ENCODE data around the gene TMEM30A. TPM values are rescaled to one million over a fixed set of nuclear protein-coding genes. Genes with fewer than 3 reads are reported as not detected.
A peak's percentile ranks its signal among the peaks of the same experiment; 100 is the strongest.

The TMEM30A gene
- total RNA-seq, 1 donor from 2014 or later = 282 TPM

DNA sequence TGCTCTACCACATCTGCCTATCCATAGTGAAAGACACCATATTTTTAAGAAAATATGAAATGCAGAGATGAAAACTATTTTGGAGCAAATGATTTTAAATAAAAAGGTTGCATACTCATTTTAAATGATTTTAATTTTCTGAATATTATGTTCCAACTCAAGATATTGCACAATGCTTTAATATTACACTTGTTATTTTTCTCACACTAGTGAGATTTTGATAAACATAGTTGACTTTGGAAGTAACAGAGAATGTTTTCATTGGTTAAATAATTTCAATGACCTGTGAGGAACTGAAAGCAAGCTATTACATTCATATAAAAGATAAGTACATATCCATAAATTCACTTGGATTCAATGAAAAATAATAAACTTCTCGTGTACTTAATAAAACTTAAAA, 7.2 kb upstream of the TMEM30A start:
- DNase-seq = no peak

DNA sequence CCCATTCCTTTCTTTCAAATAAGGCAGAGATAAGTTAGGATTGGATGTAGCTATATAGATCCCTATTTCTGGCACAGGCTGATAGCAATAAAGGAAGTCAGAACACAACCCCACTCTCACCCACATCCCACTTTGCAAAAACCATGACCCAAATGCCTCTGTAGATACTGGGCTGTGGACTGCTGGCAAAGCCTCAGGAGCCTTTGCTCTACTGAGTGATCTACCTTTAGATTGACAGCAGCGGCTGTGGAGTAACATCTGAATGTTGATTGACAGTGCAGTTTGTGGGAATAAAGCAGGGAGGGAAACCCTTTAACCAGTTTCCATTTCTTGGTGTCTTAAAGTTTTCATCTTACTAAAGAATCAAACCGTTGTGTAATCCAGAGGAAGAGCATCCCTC, 6.7 kb upstream of the TMEM30A start:
- DNase-seq = no peak

DNA sequence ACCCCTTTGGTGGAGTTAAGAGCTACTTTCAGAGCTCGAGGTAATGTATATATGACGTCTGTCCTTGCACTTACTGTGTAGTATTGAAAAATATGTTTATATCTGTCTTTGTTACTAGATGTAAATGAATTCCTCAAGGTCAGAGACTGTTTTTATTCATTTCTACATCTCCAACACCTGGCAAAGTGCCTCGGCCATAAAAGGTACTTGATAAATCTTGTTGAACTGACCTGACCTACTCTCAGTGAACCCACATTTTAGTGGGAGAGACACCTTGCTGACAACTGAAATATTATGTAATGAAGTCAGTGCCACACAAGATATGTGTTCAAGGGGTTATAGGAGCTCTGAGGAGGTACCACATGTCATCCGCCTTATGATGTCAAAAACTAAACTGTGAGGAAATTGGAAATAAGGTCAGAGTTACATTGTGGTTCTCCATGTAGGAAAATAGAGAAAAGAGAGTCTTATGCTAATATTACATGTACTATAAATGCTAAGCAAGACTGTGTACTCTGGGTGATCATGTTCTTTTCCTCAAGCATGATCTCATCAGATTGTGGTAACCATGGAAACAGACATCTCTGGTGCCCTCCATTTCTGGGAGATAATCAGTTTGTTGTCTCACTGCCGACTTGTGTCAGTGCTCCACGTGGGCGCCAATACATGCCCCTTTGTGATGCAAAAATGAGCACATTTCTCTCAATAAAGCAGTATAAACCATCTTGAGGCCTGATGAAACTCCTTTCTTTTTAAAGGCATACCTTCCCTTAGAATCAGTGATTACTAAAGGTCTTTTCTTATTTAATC, 5.7 kb upstream of the TMEM30A start:
- no peak for DNase-seq

DNA sequence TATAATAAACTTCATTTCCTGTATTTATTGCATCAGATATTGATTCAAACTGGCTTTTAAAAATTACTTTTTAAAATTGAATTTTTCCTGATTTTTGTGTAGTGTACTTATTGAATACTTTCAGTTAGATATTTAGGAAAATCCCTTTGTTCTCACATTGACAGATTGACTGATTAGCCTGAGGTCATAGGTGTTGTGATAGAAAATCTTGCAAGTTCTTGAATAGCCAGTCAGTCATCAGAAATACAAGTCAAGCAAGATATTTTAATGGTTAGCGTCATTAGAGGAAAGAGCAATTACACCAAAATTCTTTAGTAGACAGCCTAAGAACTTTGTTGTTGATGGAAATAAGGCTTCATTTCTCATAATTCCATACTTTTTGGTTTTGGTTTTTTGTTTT, 3.4 kb upstream of the TMEM30A start:
- DNase-seq = no peak

DNA sequence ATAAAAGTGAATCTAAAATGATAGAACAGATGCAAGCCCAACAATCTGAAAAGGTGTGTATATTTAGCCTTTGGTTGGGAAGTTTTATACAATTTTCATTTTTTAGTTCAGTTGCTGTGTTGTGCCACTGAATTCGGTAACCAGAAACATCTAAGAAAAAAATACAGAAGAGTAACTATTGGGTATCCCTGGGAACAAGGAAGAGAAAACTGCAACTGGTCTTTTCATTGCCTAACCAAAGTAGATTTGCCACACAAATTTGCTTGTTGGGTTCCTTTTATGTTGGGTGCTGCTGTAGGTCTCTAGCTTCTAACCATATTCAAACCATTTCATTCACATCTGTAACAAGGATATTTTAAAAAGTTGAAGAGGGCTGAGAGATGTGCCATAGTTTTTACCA, 2.8 kb upstream of the TMEM30A start:
- DNase-seq = no peak

DNA sequence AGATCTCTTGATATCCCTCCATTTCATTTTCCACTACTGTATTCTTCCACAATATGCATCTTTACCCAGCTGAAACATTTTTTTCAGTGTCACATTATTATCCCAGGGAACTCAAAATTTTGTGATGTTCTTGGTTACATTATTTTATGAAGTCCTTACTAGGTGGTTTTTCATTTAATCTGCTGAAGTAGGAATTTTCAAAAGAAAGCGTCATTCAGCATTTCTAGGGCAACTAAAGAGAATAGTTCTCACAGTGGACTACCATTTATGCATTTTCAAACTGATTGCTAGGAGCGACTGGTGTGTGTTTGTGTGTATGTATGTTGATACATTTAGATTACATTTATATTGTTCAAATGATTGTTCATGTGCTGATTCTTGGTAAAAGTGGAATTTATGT, 2.4 kb upstream of the TMEM30A start:
- DNase-seq = no peak

DNA sequence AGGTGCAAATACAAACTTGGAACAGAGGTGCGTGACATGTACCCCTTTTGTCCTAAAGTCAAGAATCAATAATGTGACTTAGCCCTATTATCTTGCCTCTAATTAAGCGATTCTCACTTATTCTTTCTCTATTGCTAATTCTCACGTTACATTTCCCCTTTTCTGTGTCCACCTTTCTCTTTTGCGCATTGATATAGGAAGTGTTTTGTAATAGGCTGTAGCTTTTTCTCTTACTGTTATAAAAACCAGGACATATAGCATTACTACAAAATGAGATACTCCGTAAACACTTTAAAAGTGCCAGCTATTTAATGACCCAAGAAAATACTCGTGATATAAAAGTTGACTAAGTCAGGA, 669 bp upstream of the TMEM30A start:
- no peak for DNase-seq

DNA sequence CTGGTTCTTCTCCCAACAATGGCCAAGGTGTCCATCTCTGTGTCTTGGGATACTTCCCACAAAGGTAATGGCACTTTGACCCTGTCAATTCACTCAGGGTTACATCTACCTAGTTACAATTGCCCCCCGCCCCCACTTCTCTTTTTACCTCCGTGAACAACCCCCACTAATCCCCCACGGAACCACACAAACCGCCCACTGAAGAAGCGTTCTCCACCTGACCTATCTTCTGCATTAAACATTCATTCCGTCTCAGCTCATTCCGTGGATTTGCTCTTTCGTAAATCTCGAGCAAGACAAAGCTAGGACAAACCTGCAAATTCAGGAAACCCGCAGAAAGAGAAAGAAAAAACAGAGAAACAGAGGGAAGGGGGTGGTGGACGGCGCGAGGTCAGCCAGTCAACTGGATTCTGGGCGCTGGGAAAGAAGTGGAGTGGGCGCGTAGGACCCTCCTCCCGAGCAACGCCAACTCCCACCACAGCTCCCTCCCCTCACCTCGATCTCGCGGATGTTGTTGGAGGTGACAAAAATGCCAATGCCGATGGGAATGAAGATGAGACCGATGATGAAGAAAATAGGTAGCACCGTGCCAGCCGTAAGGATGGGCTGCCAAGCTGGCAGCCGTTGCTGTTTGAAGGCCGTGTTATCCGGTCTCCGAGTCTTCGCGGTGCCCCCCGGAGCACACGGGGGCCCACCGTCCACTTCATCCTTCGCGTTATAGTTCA, 523 bp downstream of the TMEM30A start:
- peak; percentile 58 for DNase-seq

DNA sequence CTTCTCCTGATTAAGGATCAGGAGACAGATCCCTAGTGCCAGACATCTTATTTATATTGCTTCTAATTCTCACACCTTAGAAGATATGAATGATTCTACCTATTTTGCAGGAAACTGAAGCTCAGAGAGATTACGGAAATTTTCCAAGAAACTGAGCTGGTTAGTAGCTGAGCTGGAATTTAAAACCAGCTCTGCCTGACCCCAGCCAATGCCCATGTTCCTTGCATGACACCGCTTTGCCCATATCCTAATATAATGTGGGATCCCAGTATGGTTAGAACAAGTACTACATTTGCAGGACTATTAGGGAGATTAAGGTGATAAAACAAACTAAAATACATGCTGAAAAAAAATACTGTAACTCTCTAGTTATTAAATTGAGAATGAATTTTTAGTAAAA, 1.9 kb downstream of the TMEM30A start:
- DNase-seq = peak; percentile 32

DNA sequence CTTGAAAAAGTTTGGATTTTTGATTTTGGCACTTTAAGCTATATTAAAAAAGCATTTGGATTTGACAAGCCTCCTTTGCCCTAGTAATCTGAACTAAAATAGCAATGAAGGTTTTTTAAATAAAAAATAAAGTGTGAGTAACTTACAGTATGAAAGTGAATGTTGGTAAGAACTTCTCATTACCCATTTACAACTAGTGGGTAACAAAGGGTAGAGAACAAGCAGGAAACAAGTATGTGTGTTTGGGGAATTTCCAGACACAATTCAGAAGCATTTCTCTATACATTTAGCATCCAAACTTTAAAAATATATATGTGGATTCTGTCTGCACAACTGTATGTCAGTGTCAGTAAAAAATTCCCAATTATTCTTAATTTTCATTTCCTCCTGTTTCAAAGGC, 2.9 kb downstream of the TMEM30A start:
- peak; percentile 38 for DNase-seq

DNA sequence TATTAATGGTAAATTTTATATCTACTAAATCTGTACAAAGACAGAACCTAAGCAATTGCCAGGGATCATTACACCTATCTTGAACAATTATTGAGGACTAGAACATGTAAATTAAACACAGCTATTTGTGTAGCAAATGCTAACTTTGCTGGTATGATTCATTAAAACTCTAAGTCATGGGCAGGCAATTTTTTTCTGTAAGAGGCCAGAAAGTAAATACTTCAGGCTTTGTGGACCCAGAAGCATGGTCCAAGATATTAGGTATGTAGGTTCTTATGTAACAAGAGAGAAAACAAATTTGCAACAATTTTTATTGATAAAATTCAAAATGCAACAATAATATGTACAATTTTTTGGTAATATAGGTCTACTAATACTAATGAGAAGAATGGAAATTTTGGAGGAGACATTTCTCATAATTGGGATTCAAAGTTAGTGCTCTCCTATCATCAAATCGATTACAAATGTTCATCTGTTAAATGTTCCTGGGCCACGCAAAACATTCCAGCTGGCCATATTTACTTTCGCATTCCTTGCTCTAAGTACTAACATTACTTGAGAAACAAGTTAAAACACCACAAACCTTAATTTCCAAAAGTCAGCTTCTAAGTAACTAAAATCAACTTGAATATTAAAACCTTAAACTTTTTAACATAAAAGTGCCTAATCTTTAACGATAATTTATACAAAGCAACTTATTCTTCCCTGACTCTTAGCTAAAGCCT, 4.3 kb downstream of the TMEM30A start:
- DNase-seq = no peak

DNA sequence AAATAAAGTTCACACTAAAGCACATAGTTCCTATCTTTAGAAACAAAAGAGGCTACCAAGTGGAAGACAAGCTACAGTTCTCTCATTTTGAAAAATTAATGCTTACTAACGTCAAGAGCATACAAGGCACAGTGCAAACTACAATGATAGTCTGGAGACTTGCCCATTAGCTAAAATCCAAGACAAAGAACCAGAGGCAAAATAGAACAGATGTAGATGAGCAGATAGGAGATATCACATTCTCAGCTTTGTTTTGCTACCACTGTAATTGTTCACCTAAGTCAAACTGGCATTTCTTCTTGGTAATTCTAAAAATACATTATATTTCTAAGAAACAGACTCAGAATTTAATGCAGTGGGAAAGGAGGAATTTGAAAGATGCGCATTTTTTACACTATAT, 5.2 kb downstream of the TMEM30A start:
- DNase-seq = peak; percentile 52

DNA sequence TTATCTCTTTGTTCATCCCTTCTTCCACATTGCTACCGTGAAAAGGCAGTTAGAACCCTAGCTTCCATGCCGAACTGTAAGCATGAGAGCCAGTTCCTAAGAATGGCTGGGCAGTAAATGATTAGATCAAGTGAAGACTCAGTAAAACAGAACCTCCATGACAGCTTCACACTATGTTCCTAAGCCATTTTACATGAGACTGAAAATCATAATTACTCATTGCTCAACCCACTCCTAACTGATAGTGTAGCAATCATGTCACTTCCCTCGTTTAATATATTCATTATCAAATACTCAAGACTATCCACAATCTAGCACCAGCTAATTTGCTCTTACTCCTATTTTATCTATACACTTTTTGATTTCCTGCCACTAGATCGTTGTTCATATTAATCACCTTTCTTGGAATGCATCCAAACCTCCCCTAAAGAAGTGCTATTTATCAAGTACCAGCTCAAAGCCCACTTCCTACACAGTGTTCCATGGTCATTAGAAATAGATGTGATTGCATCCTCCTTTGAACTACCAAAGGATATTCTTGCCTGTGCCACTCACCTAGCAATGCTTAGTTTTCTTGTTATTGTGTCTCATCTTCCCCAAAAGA, 6.0 kb downstream of the TMEM30A start:
- peak; percentile 34 for DNase-seq

DNA sequence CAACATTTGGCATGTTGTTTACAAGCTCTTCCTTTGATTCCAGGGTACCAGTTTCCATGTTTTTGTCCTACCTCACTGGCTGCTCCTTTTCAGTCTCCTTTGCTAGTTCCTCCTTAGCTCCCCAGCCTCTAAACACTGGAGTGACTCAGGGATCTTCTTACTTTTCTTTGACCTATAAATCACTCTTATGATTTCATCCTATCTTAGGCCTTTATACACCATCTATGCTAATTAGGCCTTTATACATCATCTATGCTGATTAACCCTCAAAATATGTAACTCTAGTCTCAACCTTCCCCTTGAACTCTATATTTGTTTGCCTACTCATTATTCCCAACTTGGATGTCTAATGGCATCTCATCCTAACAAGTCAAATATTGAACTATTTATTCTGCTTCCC, 9.5 kb downstream of the TMEM30A start:
- no peak for DNase-seq

DNA sequence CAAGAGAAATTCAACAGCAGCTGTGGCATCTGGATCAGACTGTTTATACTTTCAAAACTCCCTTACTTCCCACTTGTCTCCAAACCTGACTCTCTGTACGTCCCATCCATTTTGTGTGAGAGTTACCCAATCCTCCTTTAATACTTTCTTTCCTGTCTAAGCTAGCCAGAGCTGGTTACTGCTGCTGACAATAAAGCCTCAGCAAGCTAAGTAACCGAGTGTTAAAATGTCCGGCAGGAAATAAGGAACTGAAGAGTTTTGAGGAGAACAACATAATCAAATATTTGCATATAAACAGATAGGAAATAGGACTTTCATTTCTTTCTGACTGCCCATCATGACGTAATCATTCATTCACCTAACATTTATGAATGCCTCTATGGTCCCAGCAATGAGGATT, 11.6 kb downstream of the TMEM30A start:
- DNase-seq = no peak

DNA sequence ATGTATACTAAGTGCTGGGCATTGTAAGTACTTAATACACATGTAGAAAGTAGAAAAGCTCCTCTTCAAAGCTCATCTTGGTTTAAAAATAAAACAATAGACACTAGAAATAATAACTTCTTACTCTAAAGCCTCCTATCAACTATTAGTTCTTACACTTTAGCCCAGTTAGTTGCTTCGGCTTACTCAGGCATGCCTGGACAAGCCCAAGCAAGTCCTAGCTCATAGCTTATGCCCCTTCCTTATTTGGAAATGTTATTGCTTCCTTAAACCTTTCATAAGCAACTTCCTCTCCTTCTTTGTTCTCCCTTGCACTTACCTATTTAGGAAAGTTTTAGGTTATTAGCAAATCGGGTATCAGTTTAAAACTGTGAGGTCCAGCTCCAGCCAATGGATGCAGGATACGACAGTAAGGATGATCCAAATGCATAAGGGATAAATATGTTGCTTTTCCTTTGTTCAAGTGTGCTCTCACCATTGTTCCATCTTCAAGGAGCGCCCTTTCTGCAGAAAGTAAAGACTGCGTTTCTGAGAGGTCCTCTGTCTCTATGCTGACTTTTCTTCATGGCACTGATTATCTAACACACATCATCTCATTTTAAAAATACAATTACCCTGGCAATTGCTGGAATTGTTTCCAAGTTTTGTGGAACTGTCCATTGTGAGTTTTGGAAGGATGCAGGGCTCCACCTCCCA, 12.3 kb downstream of the TMEM30A start:
- DNase-seq = peak; percentile 51

DNA sequence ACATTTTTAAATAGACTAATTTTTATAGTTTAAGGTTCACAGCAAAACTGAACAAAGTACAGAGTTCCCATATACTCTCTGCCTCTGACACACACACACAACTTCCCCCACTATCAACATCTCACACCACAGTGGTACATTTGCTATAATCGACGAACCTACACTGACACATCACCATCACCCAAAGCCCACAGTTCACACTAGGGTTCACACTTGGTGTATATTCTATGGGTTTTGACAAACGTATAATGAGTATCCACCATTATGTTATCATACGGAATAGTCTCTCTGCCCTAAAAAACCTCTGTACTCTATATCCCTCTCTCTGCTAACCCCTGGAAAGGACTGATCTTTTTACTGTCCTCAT, 15.6 kb downstream of the TMEM30A start:
- no peak for DNase-seq

DNA sequence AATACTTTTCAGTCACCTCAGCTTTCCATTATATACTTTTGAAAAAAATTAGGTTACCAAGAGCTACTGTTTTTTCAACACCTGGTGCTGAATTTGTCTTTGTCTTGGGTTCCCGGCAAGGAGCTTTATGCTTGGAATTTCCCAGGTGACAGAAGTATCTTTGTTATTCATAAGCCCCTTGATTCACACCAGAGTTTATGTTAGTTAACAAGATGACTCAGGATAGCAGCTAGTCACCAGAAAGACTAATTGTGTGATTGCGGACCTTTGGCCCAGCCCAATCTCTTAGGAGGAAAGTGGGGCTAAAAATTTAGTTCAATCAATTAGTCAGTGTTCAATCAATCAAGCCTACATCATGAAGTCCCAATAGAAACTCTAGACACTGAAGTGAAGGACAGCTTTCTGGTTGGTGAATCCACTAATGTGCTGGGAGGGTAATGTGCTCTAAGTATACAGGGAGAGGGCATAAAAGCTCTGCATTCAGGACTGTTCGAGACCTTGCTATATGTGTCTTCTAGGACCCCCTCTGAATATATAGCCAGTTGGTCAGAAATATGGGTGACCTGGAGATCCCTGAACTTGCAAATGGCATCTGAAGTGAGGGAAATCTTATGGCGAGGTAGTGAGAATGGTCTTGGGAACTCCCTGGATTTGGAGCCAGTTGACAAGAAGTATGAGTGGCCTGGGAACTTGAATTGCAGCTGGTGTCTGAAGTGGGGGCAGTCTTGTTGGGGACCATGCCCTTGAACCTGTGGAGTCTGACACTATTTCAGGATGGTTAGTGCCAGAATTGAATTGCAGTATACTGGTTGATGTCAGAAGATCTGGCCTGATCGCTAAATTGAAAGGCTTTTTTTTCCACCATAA, 16.2 kb downstream of the TMEM30A start:
- peak; percentile 71 for DNase-seq

DNA sequence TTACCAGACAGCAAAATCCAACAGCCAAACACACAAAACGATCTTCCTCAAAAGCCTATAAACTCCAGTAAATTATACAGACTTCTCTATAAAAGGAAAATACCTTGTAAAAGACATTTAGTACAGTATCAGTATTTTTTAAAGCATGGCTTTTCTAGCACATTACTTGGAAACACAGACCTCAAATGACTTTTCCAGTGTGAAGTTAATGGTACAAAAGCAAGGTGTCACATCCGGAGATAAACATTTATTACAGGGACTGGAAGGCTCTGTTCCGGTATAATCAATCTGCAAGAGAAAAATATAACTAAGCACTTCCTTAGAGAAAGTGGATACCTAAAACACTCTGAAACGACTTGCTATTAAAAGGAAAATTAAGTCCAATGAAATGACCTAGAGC, 17.1 kb downstream of the TMEM30A start:
- peak; percentile 75 for DNase-seq

DNA sequence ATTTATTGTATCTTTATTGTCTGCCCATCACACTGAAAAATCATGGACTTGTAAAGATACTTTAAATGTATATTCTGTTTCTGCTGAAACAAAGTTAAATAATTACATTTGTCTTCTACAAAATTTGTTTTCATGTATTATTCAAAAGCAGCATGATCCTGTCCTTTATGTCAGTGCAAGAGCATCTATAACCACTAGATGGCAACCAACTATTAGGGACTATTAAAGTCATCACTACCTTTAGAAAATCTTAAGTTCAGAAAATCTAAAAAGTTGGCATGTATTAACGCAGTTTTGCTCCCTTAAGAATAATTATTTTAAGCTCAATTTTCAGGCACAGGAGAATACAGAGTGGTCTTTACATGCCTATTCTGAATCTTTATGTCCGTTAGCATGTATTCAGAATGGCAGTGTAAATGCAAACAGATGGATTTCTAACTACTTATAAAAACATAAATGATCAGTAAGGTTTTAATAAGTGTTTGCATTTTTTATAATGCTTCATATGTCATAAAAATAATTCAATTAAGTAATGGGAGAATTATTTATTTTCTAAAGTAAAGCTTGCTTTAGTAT, 17.8 kb downstream of the TMEM30A start:
- peak; percentile 79 for DNase-seq

DNA sequence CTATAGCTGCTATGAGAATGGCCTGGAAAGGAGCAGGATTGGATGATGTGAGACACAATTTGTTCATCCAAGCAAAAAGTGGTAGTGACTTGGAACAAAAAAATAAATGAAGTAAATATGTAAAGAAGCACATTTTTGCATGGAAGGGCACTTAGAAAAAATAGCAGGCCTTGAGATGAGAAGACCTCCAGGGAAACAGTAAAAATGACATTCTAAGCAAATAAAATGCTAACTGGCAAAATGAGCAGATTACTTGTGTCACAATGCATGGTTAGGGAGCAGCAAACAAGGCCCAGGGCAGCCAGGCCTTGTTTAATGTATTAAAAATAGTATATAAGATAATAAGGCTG, 21.2 kb downstream of the TMEM30A start:
- DNase-seq = no peak

All from dermis blood vessel endothelial cell (primary cell).